GM10266 (cell line): ENCODE results near the gene ADGRL3.
"Not testable (repeated sequence)": the region's sequence is repeated elsewhere in the genome, so short reads cannot be mapped to it uniquely, and the experiment has no call there.

Source experiments
- DNase-seq: peaks from one replicate; pipeline ENCODE4 v3.0.0; 2012; ENCODE audit errors: extremely low spot score
- TF ChIP-seq, protein P1 (sequence below): IDR thresholded peaks from 2 replicates; pipeline ENCODE4 v1.5.1; 2012; ENCODE audit warnings: mild to moderate bottlenecking, low read depth; ENCODE audit not compliant: control insufficient read depth, insufficient read depth; ENCODE audit errors: missing control alignments

ADGRL3 gene

DNA sequence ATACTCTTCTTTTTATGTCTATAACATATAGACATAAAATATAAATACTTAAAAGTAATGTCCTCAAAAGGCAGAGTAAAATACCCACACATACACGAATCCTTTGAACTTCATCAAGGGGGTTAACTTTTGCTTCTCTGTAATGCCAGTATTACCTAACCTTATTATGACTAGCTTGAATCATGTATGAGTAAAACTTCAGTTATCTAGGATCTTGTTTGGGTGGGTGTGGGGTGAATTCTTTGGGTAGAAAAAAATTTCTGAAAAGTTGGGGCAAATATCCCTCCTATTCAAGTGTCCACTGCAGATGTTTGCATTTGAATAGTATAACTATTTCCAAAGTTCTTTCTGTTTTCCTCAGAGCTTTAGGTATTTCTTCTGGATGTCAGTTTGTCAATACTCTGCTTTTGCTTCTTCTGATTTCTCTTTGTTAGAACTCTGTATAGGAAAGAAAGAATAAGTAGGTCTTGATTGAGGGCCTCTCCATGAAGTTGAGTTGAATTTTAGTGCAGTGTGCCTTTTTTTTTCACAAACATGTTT is 173.8 kb downstream of the ADGRL3 start:
- TF ChIP-seq, protein P1, sequence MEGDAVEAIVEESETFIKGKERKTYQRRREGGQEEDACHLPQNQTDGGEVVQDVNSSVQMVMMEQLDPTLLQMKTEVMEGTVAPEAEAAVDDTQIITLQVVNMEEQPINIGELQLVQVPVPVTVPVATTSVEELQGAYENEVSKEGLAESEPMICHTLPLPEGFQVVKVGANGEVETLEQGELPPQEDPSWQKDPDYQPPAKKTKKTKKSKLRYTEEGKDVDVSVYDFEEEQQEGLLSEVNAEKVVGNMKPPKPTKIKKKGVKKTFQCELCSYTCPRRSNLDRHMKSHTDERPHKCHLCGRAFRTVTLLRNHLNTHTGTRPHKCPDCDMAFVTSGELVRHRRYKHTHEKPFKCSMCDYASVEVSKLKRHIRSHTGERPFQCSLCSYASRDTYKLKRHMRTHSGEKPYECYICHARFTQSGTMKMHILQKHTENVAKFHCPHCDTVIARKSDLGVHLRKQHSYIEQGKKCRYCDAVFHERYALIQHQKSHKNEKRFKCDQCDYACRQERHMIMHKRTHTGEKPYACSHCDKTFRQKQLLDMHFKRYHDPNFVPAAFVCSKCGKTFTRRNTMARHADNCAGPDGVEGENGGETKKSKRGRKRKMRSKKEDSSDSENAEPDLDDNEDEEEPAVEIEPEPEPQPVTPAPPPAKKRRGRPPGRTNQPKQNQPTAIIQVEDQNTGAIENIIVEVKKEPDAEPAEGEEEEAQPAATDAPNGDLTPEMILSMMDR: no peak
- DNase-seq: no peak

DNA sequence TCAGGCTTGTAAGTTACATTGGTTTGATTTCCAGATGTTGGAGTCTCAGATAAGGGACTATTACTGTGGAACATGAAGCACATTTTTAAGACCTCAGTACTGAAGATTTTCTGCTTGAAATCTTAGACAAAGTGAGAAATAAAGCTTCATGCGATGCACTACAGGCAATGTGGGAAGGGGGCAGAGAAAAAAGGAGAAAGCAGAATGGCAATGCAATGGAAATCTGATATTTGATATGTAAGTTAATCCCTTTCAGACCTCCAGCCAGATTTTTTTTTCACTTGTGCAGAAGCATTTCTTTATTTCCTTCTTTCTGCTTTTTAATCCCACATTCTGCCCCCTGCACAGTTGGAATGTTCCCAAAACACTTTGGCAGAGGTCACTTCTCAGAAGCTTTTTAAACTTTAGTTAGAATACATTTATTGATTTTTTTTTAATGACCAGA is 174.3 kb downstream of the ADGRL3 start:
- DNase-seq: no peak

DNA sequence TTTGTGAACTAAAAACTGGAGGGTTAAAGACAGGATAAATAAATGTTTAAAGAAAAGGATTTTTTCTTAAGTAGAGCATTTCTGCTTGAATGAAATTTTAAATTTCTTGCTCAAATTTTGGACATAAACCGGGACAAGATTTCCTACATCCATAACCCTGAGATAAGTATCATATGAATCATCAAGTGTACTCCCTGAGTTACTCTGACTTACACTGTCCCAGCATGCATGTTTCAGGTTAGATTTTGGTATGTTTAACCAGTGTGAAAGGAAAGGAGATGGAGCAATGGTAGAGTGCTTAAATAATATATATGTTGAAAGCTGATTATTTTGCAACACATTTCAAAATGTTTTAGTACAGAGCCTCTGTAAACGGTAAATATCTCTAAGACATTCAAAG is 175.2 kb downstream of the ADGRL3 start:
- TF ChIP-seq, protein P1: no peak
- no peak for DNase-seq

More for the DNA sequence above, 174.3 kb downstream of the ADGRL3 start:
- TF ChIP-seq, protein P1: no peak

DNA sequence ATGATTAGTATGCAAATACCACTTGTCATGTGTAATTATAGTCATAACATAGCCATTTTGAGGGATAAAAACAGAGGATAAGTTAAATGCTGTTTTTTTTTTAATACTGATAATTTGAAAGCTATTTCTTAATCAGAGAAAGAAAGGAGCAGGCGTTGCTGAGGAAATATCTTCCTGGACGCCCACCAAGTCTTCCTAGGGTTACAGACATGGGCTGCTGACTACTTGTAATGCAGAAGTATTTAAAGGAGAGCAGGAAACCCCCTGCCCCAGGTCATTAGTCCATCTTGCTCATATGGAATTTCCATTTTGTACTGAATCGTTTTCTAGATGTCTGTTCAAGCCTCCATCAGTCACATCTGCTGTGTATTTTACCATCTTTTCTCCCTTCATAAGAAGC is 176.2 kb downstream of the ADGRL3 start:
- no peak for DNase-seq
- TF ChIP-seq, protein P1: no peak

DNA sequence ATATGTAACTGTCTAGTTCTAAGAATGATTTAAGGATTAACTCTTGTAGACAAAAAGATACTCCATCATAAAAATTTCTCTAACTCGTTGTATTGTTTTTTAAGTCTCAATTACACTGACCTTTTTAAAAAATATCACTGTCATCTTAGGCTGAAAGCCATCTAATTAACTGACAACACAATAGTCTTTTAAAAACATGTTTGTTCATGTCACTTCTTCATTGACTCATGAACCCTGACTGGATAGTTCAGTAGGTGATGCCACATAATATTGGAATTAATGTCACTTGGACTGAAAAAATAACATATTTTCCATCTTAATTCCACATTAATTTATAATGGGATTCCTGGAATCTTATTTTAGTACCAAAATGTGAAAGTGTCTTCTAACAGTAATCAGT is 179.3 kb downstream of the ADGRL3 start:
- TF ChIP-seq, protein P1: no peak
- no peak for DNase-seq

DNA sequence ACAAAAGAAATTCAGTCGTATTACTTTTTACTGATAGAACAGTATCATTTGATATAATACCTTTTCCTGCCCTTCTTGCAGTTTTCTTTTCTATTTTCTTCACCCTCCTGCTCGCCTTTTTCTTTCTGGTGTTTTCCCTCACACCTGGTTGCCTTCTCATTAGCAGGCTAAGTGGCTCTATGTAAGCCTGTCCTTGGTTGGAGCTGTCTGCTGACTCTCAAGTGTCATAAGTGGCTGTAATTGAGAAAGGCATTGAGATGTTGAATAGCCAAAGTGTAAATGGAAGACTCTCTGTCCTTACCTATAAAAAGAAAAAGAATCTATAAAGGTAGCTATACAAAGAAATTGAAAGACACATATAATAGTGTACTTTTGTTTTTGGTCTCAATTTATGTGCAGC is 180.7 kb downstream of the ADGRL3 start:
- no peak for DNase-seq
- TF ChIP-seq, protein P1: no peak

DNA sequence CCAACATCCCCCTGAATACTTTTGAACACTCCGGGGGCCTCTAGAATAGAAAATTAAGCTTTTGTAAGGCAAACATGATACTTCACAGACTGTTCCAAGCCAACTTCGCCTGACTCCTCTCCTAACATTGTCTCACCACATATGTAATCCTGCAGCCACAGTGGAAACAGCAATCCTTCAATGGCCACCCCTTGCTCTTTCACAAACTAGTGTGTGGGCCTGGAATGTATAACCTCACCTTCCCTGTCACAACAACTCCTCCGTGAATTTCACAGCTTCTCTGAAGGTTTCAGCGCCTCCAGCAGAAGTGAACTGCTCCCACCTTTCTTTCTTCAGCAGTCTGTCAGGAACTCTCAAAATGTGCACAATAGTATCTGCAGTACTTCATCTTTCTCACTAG is 185.1 kb downstream of the ADGRL3 start:
- DNase-seq: no peak
- TF ChIP-seq, protein P1: no peak

DNA sequence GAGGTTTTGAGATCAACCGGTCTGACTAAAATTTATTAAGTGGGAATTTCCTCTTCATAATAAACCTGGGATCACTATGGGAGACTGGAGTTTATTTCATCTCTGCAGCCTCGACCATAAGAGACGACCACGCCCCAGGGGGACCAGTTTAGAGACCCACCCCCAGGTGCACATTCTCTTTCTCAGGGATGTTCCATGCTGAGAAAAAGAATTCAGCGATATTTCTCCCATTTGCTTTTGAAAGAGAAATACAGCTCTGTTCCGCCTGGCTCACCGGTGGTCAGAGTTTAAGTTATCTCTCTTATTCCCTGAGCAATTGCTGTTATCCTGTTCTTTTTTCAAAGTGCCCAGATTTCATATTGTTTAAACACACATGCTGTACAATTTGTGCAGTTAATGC is 187.2 kb downstream of the ADGRL3 start:
- not testable (repeated sequence) for DNase-seq
